A673 (cell line): Measurements from ENCODE around the gene LIX1L. TPM values are rescaled to one million over a fixed set of nuclear protein-coding genes. Genes with fewer than 3 reads are reported as not detected.

ENCODE experiments used
- BruUV-seq: library from RNA; stranded (reverse); fragments of 400-500 nt; replicated peaks from 2 replicates; lab custom pipeline; 2021; lab: Mats Ljungman, UMichigan
- CTCF ChIA-PET: fragments of 300-600 bp; sonication (Branson Sonifier 250); formaldehyde crosslinking; loops from one replicate; lab custom pipeline; 2022; ENCODE audit warnings: antibody characterized with exemption; lab: Charles Lee
- POLR2A ChIA-PET: fragments of 300-600 bp; sonication (Branson Sonifier 250); formaldehyde crosslinking; loops from one replicate; lab custom pipeline; 2022; ENCODE audit warnings: antibody characterized with exemption; ENCODE audit not compliant: low non-redundant PET; lab: Charles Lee
- DNase-seq: peaks from one replicate; pipeline ENCODE4 v3.0.0-alpha.2; 2015; ENCODE audit warnings: low spot score
- H3K27ac ChIP-seq: fragments of 200-600 bp; sonication (generic); 2 replicates; pipeline ENCODE4 v1.5.1; 2016; ENCODE audit warnings: mixed run types, low read depth, mild to moderate bottlenecking, mixed read lengths, antibody characterized with exemption, low read length; ENCODE audit not compliant: poor library complexity, severe bottlenecking
- H3K27me3 ChIP-seq: fragments of 200-600 bp; sonication (generic); replicated peaks from 2 replicates; pipeline ENCODE4 v1.6.1; 2017; ENCODE audit warnings: mixed run types, low read depth, mild to moderate bottlenecking, mixed read lengths, antibody characterized with exemption, low read length; ENCODE audit not compliant: insufficient read depth, poor library complexity
- H3K36me3 ChIP-seq: fragments of 200-600 bp; sonication (generic); 2 replicates; pipeline ENCODE4 v1.6.1; 2016; ENCODE audit warnings: mixed run types, mild to moderate bottlenecking, mixed read lengths, antibody characterized with exemption, low read length; ENCODE audit not compliant: insufficient read depth, poor library complexity, severe bottlenecking
- H3K4me1 ChIP-seq: fragments of 200-600 bp; sonication (generic); 2 replicates; pipeline ENCODE4 v1.6.1; 2017; ENCODE audit warnings: mixed run types, mild to moderate bottlenecking, mixed read lengths, antibody characterized with exemption, low read length; ENCODE audit not compliant: insufficient read depth, poor library complexity, severe bottlenecking
- H3K4me3 ChIP-seq: fragments of 200-600 bp; sonication (generic); 2 replicates; pipeline ENCODE4 v1.5.1; 2016; ENCODE audit warnings: low read depth, mixed run types, mild to moderate bottlenecking, mixed read lengths, low read length; ENCODE audit not compliant: poor library complexity, severe bottlenecking
- H3K9me3 ChIP-seq: fragments of 200-600 bp; sonication (generic); 2 replicates; pipeline ENCODE4 v1.6.1; 2016; ENCODE audit warnings: mixed run types, low read depth, mild to moderate bottlenecking, mixed read lengths, antibody characterized with exemption, low read length; ENCODE audit not compliant: poor library complexity, severe bottlenecking
- CTCF ChIP-seq: fragments of 300-800, 200-600 bp; sonication (generic); conservative IDR thresholded peaks from 2 replicates; pipeline ENCODE4 v1.5.1; 2017; ENCODE audit warnings: low read depth, mild to moderate bottlenecking, antibody characterized with exemption, low read length, moderate library complexity, mixed read lengths
- EZH2 ChIP-seq: fragments of 200-600 bp; sonication (generic); IDR thresholded peaks from 2 replicates; pipeline ENCODE4 v1.6.1; 2017; ENCODE audit warnings: borderline replicate concordance, low read depth, mild to moderate bottlenecking, mixed read lengths, antibody characterized with exemption, low read length; ENCODE audit not compliant: poor library complexity, severe bottlenecking
- intact Hi-C: fragments of 100-400 bp; cut with micrococcal nuclease; formaldehyde crosslinking; loops from one replicate; pipeline ENCODE4 v1.10.0; 2022; ENCODE audit not compliant: unreplicated experiment
- total RNA-seq: library from RNA; stranded (reverse); gene quantifications from 2 replicates; pipeline ENCODE4 v1.2.3, GENCODE V29; 2021

LIX1L gene
- total RNA-seq, 1 experiment from 2014 or later, result 40.1 TPM

- Histone ChIP-seq H3K9me3 (no peaks in the 10 kb centered on the region), H3K4me3 (no peak overlapping the region), H3K27me3 (no peaks in the 10 kb centered on the region), H3K36me3 (no peaks in the 10 kb centered on the region), H3K27ac (no peak overlapping the region), H3K4me1 (peaks cover 25% of the 10 kb centered on the region)
- no peak for DNase-seq
- BruUV-seq, result no TSS peak
- intact Hi-C loops, result no loop called here
- POLR2A ChIA-PET, result interaction anchor here (1.1 kb wide), 1 partner anchor 11 kb away, joined by 7 read pairs; no protein-coding TSS in a partner anchor
- TF ChIP-seq CTCF (no peak), EZH2 (no peak)
- CTCF ChIA-PET, result no interaction called here
These were observed 4.9 kb downstream of the LIX1L start for GRCh38 chr1:145952903-145953302.

GRCh38 chr1:145951526-145951925 lies 6.3 kb downstream of the LIX1L start:
- Histone ChIP-seq H3K4me1 (peaks cover 25% of the 10 kb centered on the region), H3K27ac (no peak overlapping the region), H3K27me3 (no peaks in the 10 kb centered on the region), H3K36me3 (peaks cover 12% of the 10 kb centered on the region), H3K9me3 (no peaks in the 10 kb centered on the region), H3K4me3 (no peak overlapping the region)
- no peak for DNase-seq
- TF ChIP-seq CTCF (no peak), EZH2 (no peak)
- intact Hi-C loops, result loop anchor here (1.0 kb wide), 1 partner anchor 17 kb away; no protein-coding TSS in a partner anchor
- POLR2A ChIA-PET, result no interaction called here
- BruUV-seq, result no TSS peak
- CTCF ChIA-PET, result no interaction called here

GRCh38 chr1:145949219-145949618 lies 8.6 kb downstream of the LIX1L start:
- Histone ChIP-seq H3K36me3 (peaks cover 14% of the 10 kb centered on the region), H3K27ac (no peak overlapping the region), H3K4me3 (no peak overlapping the region), H3K4me1 (peaks cover 2% of the 10 kb centered on the region), H3K9me3 (no peaks in the 10 kb centered on the region), H3K27me3 (no peaks in the 10 kb centered on the region)
- CTCF ChIA-PET, result no interaction called here
- POLR2A ChIA-PET, result no interaction called here
- TF ChIP-seq CTCF (no peak), EZH2 (no peak)
- intact Hi-C loops, result no loop called here
- DNase-seq, result no peak
- no TSS peak for BruUV-seq
